Measurements from ENCODE around the gene CORO2A.

GRCh38 chr9:98232926-98233325 lies 40.5 kb upstream of the CORO2A start:
- TF ChIP-seq NFIC (IDR thresholded peaks at IDR 0.05): no peak
- no peak for TF ChIP-seq EP300 (IDR thresholded peaks at IDR 0.05; ENCODE audit: borderline replicate concordance)
- TF ChIP-seq, protein P1, sequence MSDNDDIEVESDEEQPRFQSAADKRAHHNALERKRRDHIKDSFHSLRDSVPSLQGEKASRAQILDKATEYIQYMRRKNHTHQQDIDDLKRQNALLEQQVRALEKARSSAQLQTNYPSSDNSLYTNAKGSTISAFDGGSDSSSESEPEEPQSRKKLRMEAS (IDR thresholded peaks at IDR 0.05): no peak
- TF ChIP-seq TAF1 (IDR thresholded peaks at IDR 0.05; ENCODE audit: low read depth): no peak
- TF ChIP-seq YY1 (IDR thresholded peaks at IDR 0.05; ENCODE audit: low read depth): no peak
- TF ChIP-seq CEBPB (IDR thresholded peaks at IDR 0.05): no peak
- no peak for TF ChIP-seq REST (IDR thresholded peaks at IDR 0.05; ENCODE audit: low read depth)
- TF ChIP-seq USF1 (IDR thresholded peaks at IDR 0.05): no peak

Measured in Ishikawa (cell line).